HEK293T (cell line): ENCODE measurements around the gene RAB25.

Source experiments
- BHLHE40 ChIP-seq: fragments of 450-650 bp; IDR thresholded peaks from 2 replicates; pipeline ENCODE4 v1.6.1; 2016; ENCODE audit warnings: mild to moderate bottlenecking, moderate library complexity, borderline replicate concordance
- ELF4 ChIP-seq: fragments of 450-650 bp; IDR thresholded peaks from 2 replicates; pipeline ENCODE4 v1.6.1; 2017; ENCODE audit warnings: antibody characterized with exemption
- FOXK2 ChIP-seq: fragments of 450-650 bp; IDR thresholded peaks from 2 replicates; pipeline ENCODE4 v1.6.1; 2016; ENCODE audit warnings: mild to moderate bottlenecking
- FOXM1 ChIP-seq: fragments of 450-650 bp; IDR thresholded peaks from 2 replicates; pipeline ENCODE4 v1.6.1; 2017; ENCODE audit warnings: mild to moderate bottlenecking, borderline replicate concordance
- L3MBTL2 ChIP-seq: fragments of 450-650 bp; conservative IDR thresholded peaks from 2 replicates; pipeline ENCODE4 v1.6.1; 2016; ENCODE audit warnings: mild to moderate bottlenecking
- LEF1 ChIP-seq: fragments of 450-650 bp; IDR thresholded peaks from 2 replicates; pipeline ENCODE4 v1.6.1; 2017; ENCODE audit warnings: mild to moderate bottlenecking, borderline replicate concordance
- PKNOX1 ChIP-seq: fragments of 450-650 bp; IDR thresholded peaks from 2 replicates; pipeline ENCODE4 v1.6.1; 2016
- SP1 ChIP-seq: fragments of 450-650 bp; IDR thresholded peaks from 2 replicates; pipeline ENCODE4 v1.6.1; 2017
- SUZ12 ChIP-seq: fragments of 450-650 bp; IDR thresholded peaks from 2 replicates; pipeline ENCODE4 v1.6.1; 2016; ENCODE audit warnings: mild to moderate bottlenecking
- TARDBP ChIP-seq: fragments of 450-650 bp; IDR thresholded peaks from 2 replicates; pipeline ENCODE4 v1.6.1; 2016
- ZNF384 ChIP-seq: fragments of 450-650 bp; IDR thresholded peaks from 2 replicates; pipeline ENCODE4 v1.6.1; 2016

GRCh38 chr1:156099282-156099681, 38.3 kb downstream of the RAB25 start:
- no peak for TF ChIP-seq SUZ12
- no peak for TF ChIP-seq L3MBTL2
- no peak for TF ChIP-seq BHLHE40
- no peak for TF ChIP-seq LEF1
- no peak for TF ChIP-seq TARDBP
- no peak for TF ChIP-seq ZNF384
- TF ChIP-seq SP1, result no peak
- no peak for TF ChIP-seq FOXM1
- TF ChIP-seq ELF4, result no peak
- TF ChIP-seq FOXK2, result no peak
- no peak for TF ChIP-seq PKNOX1
